ENCODE measurements around the gene ZNF536. TPM values are rescaled to one million over a fixed set of nuclear protein-coding genes. Genes with fewer than 3 reads are reported as not detected.

Gene ZNF536
- total and polyA plus RNA-seq, 2 donors (not counting 1 experiment from before 2014, with no cell fraction given) = not detected

DNA sequence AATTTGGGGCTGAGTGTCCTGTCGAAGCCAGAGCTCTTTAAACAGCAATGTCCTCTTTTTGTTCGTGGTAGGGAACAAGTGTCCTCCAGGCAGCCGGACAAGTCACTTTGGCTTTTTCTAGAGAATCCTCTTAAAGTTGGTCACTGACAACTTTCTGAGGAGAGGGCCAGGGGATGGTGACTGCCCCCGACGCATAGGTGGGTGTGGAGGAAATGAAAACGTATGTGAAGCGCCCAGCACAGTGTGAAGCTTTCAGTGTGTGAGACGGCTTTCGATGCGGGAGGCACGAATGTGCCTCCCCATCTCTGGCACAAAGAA, 45.8 kb upstream of the ZNF536 start:
- Histone ChIP-seq H3K79me2 (ENCODE audit: control insufficient read depth, insufficient read depth, low read length) (no peaks in the 10 kb centered on the region), H3K4me1 (ENCODE audit: control insufficient read depth in 2 of 2, insufficient read depth in 2 of 2, low read length in 2 of 2) (no peaks in the 10 kb centered on the region), H2AFZ (ENCODE audit: insufficient read depth, low read depth, low read length, poor library complexity, severe bottlenecking) (no peak overlapping the region), H3K9ac (ENCODE audit: low read length) (no peak overlapping the region), H3K9me3 (ENCODE audit: control extremely low read depth in 1 of 3, control insufficient read depth in 2 of 3, insufficient read depth in 1 of 3, low read length in 2 of 3) (peaks cover 0 to 20% (median 0%) of the 10 kb centered on the region in 3 donors), H3K4me2 (replicated peaks; ENCODE audit: low read depth, low read length, poor library complexity, severe bottlenecking) (no peak overlapping the region), H3K27me3 (replicated peaks in 1 of 4; ENCODE audit: control extremely low read depth in 1 of 4, control insufficient read depth in 3 of 4, insufficient read depth in 4 of 4, low read length in 3 of 4) (no peaks in the 10 kb centered on the region), H3K36me3 (replicated peaks in 1 of 2; ENCODE audit: control extremely low read depth in 1 of 2, control insufficient read depth in 1 of 2, extremely low read depth in 1 of 2, insufficient read depth in 2 of 2, low read length in 1 of 2) (no peaks in the 10 kb centered on the region), H4K20me1 (ENCODE audit: control insufficient read depth, insufficient read depth, low read length, poor library complexity, severe bottlenecking) (no peaks in the 10 kb centered on the region), H3K27ac (ENCODE audit: low read length in 2 of 2) (no peak overlapping the region), H3K4me3 (ENCODE audit: control extremely low read depth in 1 of 5, extremely low read depth in 1 of 5, insufficient read depth in 1 of 5, low read depth in 2 of 5, low read length in 4 of 5) (no peak overlapping the region)
- Mint-ChIP-seq H3K9me3 (ENCODE audit: insufficient read depth) (peaks cover 3% of the 10 kb centered on the region), H3K27me3 (no peaks in the 10 kb centered on the region), H3K4me3 (no peak overlapping the region), H3K4me1 (no peaks in the 10 kb centered on the region), H3K27ac (no peak overlapping the region)
- ATAC-seq (ENCODE audit: low read depth) (no peak), DNase-seq (no peak)
- TF ChIP-seq, protein P1, sequence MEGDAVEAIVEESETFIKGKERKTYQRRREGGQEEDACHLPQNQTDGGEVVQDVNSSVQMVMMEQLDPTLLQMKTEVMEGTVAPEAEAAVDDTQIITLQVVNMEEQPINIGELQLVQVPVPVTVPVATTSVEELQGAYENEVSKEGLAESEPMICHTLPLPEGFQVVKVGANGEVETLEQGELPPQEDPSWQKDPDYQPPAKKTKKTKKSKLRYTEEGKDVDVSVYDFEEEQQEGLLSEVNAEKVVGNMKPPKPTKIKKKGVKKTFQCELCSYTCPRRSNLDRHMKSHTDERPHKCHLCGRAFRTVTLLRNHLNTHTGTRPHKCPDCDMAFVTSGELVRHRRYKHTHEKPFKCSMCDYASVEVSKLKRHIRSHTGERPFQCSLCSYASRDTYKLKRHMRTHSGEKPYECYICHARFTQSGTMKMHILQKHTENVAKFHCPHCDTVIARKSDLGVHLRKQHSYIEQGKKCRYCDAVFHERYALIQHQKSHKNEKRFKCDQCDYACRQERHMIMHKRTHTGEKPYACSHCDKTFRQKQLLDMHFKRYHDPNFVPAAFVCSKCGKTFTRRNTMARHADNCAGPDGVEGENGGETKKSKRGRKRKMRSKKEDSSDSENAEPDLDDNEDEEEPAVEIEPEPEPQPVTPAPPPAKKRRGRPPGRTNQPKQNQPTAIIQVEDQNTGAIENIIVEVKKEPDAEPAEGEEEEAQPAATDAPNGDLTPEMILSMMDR (IDR thresholded peaks at IDR 0.05) = no peak
- no peak for TF ChIP-seq EZH2 (IDR thresholded peaks at IDR 0.05; ENCODE audit: borderline replicate concordance, insufficient read depth, low read depth, low read length, poor library complexity, severe bottlenecking)
- ChIA-PET CTCF (no interaction called here), POLR2A (no interaction called here)
- 85% methylated on average over 11 of the region's 11 CpGs for WGBS (ENCODE audit: insufficient coverage)
- intact Hi-C loops (cut with micrococcal nuclease) = no loop called here

GRCh38 chr19:30327331-30327730, 44.9 kb upstream of the ZNF536 start:
- Mint-ChIP-seq H3K9me3 (ENCODE audit: insufficient read depth) (peaks cover 3% of the 10 kb centered on the region), H3K27ac (no peak overlapping the region), H3K4me3 (no peak overlapping the region), H3K4me1 (no peaks in the 10 kb centered on the region), H3K27me3 (no peaks in the 10 kb centered on the region)
- Histone ChIP-seq H3K27ac (ENCODE audit: low read length in 2 of 2) (no peak overlapping the region), H3K9me3 (ENCODE audit: control extremely low read depth in 1 of 3, control insufficient read depth in 2 of 3, insufficient read depth in 1 of 3, low read length in 2 of 3) (peaks cover 0 to 19% (median 0%) of the 10 kb centered on the region in 3 donors), H3K27me3 (replicated peaks in 1 of 4; ENCODE audit: control extremely low read depth in 1 of 4, control insufficient read depth in 3 of 4, insufficient read depth in 4 of 4, low read length in 3 of 4) (no peaks in the 10 kb centered on the region), H4K20me1 (ENCODE audit: control insufficient read depth, insufficient read depth, low read length, poor library complexity, severe bottlenecking) (no peaks in the 10 kb centered on the region), H3K4me3 (ENCODE audit: control extremely low read depth in 1 of 5, extremely low read depth in 1 of 5, insufficient read depth in 1 of 5, low read depth in 2 of 5, low read length in 4 of 5) (no peak overlapping the region), H3K4me2 (replicated peaks; ENCODE audit: low read depth, low read length, poor library complexity, severe bottlenecking) (no peak overlapping the region), H3K4me1 (ENCODE audit: control insufficient read depth in 2 of 2, insufficient read depth in 2 of 2, low read length in 2 of 2) (no peaks in the 10 kb centered on the region), H2AFZ (ENCODE audit: insufficient read depth, low read depth, low read length, poor library complexity, severe bottlenecking) (no peak overlapping the region), H3K36me3 (replicated peaks in 1 of 2; ENCODE audit: control extremely low read depth in 1 of 2, control insufficient read depth in 1 of 2, extremely low read depth in 1 of 2, insufficient read depth in 2 of 2, low read length in 1 of 2) (no peaks in the 10 kb centered on the region), H3K9ac (ENCODE audit: low read length) (no peak overlapping the region), H3K79me2 (ENCODE audit: control insufficient read depth, insufficient read depth, low read length) (no peaks in the 10 kb centered on the region)
- ATAC-seq (ENCODE audit: low read depth) = no peak
- WGBS (ENCODE audit: insufficient coverage) = 90% methylated on average over 2 of the region's 3 CpGs
- CTCF ChIA-PET = no interaction called here
- no peak for TF ChIP-seq EZH2 (IDR thresholded peaks at IDR 0.05; ENCODE audit: borderline replicate concordance, insufficient read depth, low read depth, low read length, poor library complexity, severe bottlenecking)
- TF ChIP-seq, protein P1 (IDR thresholded peaks at IDR 0.05) = no peak
- POLR2A ChIA-PET = no interaction called here
- no peak for DNase-seq
- intact Hi-C loops (cut with micrococcal nuclease) = no loop called here

Measured in B cell (primary cell).